AG09309 (cell line): Measurements from ENCODE around the gene CCDC61.

ENCODE experiments used
- DNase-seq: peaks from one replicate; pipeline ENCODE4 v3.0.0-alpha.2; 2010; ENCODE audit warnings: low read depth
- H3K4me3 ChIP-seq: 2 replicates; pipeline ENCODE4 v1.5.1; 2011; ENCODE audit warnings: mild to moderate bottlenecking, low read depth, low read length, moderate library complexity; ENCODE audit not compliant: control insufficient read depth
- TF ChIP-seq, protein P1 (sequence below): IDR thresholded peaks from 2 replicates; pipeline ENCODE4 v1.5.1; 2011; ENCODE audit warnings: mild to moderate bottlenecking, low read depth, low read length, inconsistent platforms; ENCODE audit not compliant: insufficient read depth, control insufficient read depth; ENCODE audit errors: missing control alignments

Gene CCDC61

DNA sequence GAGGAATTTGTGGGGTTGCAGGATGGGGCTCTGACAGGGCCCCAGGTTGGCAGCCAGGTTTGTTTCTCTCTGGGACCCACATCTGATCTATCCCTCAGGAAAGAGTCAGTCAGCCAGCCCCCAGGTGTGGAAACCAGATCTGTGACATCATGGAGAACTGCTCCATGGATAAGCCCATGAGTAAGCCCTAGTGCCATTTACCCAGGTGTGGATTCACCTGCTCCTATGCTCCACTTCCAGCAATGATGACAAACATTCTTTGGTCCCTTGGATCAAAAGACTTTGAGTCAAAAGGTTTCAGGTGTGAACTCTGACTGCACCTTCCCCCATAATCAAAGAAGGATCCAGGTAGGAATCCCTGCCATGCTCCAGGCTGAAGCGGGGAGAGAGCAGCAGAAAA lies 72.4 kb downstream of the CCDC61 start:
- TF ChIP-seq, protein P1, sequence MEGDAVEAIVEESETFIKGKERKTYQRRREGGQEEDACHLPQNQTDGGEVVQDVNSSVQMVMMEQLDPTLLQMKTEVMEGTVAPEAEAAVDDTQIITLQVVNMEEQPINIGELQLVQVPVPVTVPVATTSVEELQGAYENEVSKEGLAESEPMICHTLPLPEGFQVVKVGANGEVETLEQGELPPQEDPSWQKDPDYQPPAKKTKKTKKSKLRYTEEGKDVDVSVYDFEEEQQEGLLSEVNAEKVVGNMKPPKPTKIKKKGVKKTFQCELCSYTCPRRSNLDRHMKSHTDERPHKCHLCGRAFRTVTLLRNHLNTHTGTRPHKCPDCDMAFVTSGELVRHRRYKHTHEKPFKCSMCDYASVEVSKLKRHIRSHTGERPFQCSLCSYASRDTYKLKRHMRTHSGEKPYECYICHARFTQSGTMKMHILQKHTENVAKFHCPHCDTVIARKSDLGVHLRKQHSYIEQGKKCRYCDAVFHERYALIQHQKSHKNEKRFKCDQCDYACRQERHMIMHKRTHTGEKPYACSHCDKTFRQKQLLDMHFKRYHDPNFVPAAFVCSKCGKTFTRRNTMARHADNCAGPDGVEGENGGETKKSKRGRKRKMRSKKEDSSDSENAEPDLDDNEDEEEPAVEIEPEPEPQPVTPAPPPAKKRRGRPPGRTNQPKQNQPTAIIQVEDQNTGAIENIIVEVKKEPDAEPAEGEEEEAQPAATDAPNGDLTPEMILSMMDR: no peak
- H3K4me3 ChIP-seq: no peak overlapping the region
- DNase-seq: no peak
